ENCODE measurements around the gene MAMSTR.

DNA sequence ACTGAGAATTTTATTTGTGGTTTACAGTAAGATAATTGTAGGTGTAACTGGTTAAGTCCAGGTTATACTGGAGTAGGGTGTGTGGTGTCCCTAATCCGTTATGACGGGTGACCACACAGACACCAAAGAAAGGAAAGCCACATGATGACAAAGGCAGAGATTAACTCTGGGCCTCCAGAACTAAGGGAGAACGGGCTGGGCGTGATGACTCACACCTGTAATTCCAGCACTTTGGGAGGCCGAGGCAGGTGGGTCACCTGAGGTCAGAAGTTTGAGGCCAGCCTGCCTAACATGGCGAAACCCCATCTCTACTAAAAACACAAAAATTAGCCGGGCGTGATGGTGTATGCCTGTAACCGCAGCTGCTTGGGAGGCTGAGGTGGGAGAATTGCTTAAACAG, 33.9 kb downstream of the MAMSTR start:
- no peak for TF ChIP-seq POLR2A (IDR thresholded peaks at IDR 0.05; ENCODE audit: low read depth, low read length)
- no peak for TF ChIP-seq CTCF (conservative IDR thresholded peaks at IDR 0.05; ENCODE audit: low read depth, low read length)
- no peak for TF ChIP-seq BHLHE40 (IDR thresholded peaks at IDR 0.05; ENCODE audit: low read depth, low read length)
